ENCODE results near the gene SCT. TPM values are rescaled to one million over a fixed set of nuclear protein-coding genes. Genes with fewer than 3 reads are reported as not detected.
A peak's percentile ranks its signal among the peaks of the same experiment; 100 is the strongest.
"Not testable (repeated sequence)": the region's sequence is repeated elsewhere in the genome, so short reads cannot be mapped to it uniquely, and the experiment has no call there.

Gene SCT
- total RNA-seq, 2 donors from 2014 or later, result 1.1 to 3.2 TPM

- H3K36me3 ChIP-seq, result peaks cover 6% of the 10 kb centered on the region
- intact Hi-C loops (cut with DNase I), result no loop called here
- no peak for TF ChIP-seq CTCF (IDR thresholded peaks at IDR 0.05)
- H3K4me3 ChIP-seq, result no peak overlapping the region
- DNase-seq, result no peak
- H3K27ac ChIP-seq, result no peak overlapping the region
- H3K27me3 ChIP-seq, result no peaks in the 10 kb centered on the region
- H3K9ac ChIP-seq (ENCODE audit: low read depth in 2 of 2, low read length in 2 of 2), result no peak overlapping the region
- H3K9me3 ChIP-seq, result no peaks in the 10 kb centered on the region
- peaks cover 9% of the 10 kb centered on the region for H3K4me1 ChIP-seq
These were observed 30.7 kb upstream of the SCT start for GRCh38 chr11:657691-658126.

GRCh38 chr11:656866-657265 lies 29.9 kb upstream of the SCT start:
- H3K4me1 ChIP-seq, result peaks cover 9% of the 10 kb centered on the region
- intact Hi-C loops (cut with DNase I), result no loop called here
- no peak for TF ChIP-seq CTCF (IDR thresholded peaks at IDR 0.05)
- no peaks in the 10 kb centered on the region for H3K9me3 ChIP-seq
- H3K36me3 ChIP-seq, result peaks cover 6% of the 10 kb centered on the region
- no peak overlapping the region for H3K9ac ChIP-seq (ENCODE audit: low read depth in 2 of 2, low read length in 2 of 2)
- no peaks in the 10 kb centered on the region for H3K27me3 ChIP-seq
- no peak overlapping the region for H3K27ac ChIP-seq
- DNase-seq, result no peak
- no peak overlapping the region for H3K4me3 ChIP-seq

- H3K27ac ChIP-seq, result no peak overlapping the region
These were observed 29.4 kb upstream of the SCT start for GRCh38 chr11:656426-656825.

GRCh38 chr11:655036-655726 lies 28.2 kb upstream of the SCT start:
- no peak overlapping the region for H3K4me3 ChIP-seq
- intact Hi-C loops (cut with DNase I), result no loop called here
- DNase-seq, result peak; percentile 37

More at GRCh38 chr11:656426-656825, 29.4 kb upstream of the SCT start:
- H3K27me3 ChIP-seq, result no peaks in the 10 kb centered on the region
- no peak for DNase-seq
- H3K36me3 ChIP-seq, result peaks cover 6% of the 10 kb centered on the region
- intact Hi-C loops (cut with DNase I), result no loop called here
- no peak overlapping the region for H3K4me3 ChIP-seq
- no peak overlapping the region for H3K9ac ChIP-seq (ENCODE audit: low read depth in 2 of 2, low read length in 2 of 2)
- no peaks in the 10 kb centered on the region for H3K9me3 ChIP-seq
- H3K4me1 ChIP-seq, result peaks cover 9% of the 10 kb centered on the region
- TF ChIP-seq CTCF (IDR thresholded peaks at IDR 0.05), result no peak

GRCh38 chr11:654444-654843 lies 27.5 kb upstream of the SCT start:
- H3K27ac ChIP-seq; H3K4me3 ChIP-seq; H3K27me3 ChIP-seq; H3K4me1 ChIP-seq; H3K9me3 ChIP-seq; intact Hi-C loops (cut with DNase I); DNase-seq; H3K36me3 ChIP-seq; H3K9ac ChIP-seq (ENCODE audit: low read depth in 2 of 2, low read length in 2 of 2): not testable (repeated sequence)

More at GRCh38 chr11:655036-655726, 28.2 kb upstream of the SCT start:
- H3K9me3 ChIP-seq, result no peaks in the 10 kb centered on the region
- no peak overlapping the region for H3K27ac ChIP-seq
- H3K4me1 ChIP-seq, result peaks cover 9% of the 10 kb centered on the region
- H3K9ac ChIP-seq (ENCODE audit: low read depth in 2 of 2, low read length in 2 of 2), result no peak overlapping the region
- no peaks in the 10 kb centered on the region for H3K27me3 ChIP-seq
- TF ChIP-seq CTCF (IDR thresholded peaks at IDR 0.05), result no peak
- peaks cover 6% of the 10 kb centered on the region for H3K36me3 ChIP-seq

GRCh38 chr11:653837-654236 lies 26.9 kb upstream of the SCT start:
- H3K9me3 ChIP-seq, result no peaks in the 10 kb centered on the region
- H3K9ac ChIP-seq (ENCODE audit: low read depth in 2 of 2, low read length in 2 of 2), result no peak overlapping the region
- TF ChIP-seq CTCF (IDR thresholded peaks at IDR 0.05), result no peak
- no peak for DNase-seq
- H3K27me3 ChIP-seq, result no peaks in the 10 kb centered on the region
- no peak overlapping the region for H3K27ac ChIP-seq
- H3K4me1 ChIP-seq, result peaks cover 9% of the 10 kb centered on the region
- intact Hi-C loops (cut with DNase I), result no loop called here
- H3K4me3 ChIP-seq, result no peak overlapping the region
- no peaks in the 10 kb centered on the region for H3K36me3 ChIP-seq

- H3K9ac ChIP-seq (ENCODE audit: low read depth in 2 of 2, low read length in 2 of 2); intact Hi-C loops (cut with DNase I); H3K4me1 ChIP-seq; H3K36me3 ChIP-seq; H3K27me3 ChIP-seq; H3K27ac ChIP-seq; DNase-seq; H3K4me3 ChIP-seq; H3K9me3 ChIP-seq: not testable (repeated sequence)
These were observed 26.2 kb upstream of the SCT start for GRCh38 chr11:653136-653535.

All from colonic mucosa (tissue), 4 donors.